WTC11 (cell line): ENCODE data around the gene CCDC71. TPM values are rescaled to one million over a fixed set of nuclear protein-coding genes. Genes with fewer than 3 reads are reported as not detected.

Source experiments
- ATAC-seq: fragments of 200-7000 bp; cut with Tn5 transposase; 2 replicates; pipeline ENCODE4 v1.10.0; 2021; ENCODE audit warnings: mild to moderate bottlenecking, moderate library complexity
- CTCF ChIA-PET: fragments of 300-600 bp; sonication (Branson Sonifier 250); formaldehyde crosslinking; loops from one replicate; lab custom pipeline; 2021; ENCODE audit warnings: antibody characterized with exemption; lab: Charles Lee
- POLR2A ChIA-PET: fragments of 350-600 bp; sonication (Branson Sonifier 250); formaldehyde crosslinking; loops from one replicate; lab custom pipeline; 2021; ENCODE audit warnings: antibody characterized with exemption; lab: Charles Lee
- DNase-seq: peaks from one replicate; pipeline ENCODE4 v3.0.0; 2021; ENCODE audit warnings: low spot score
- H3K27ac Mint-ChIP-seq: 2 replicates; pipeline ENCODE4 v1.8.0; 2021; ENCODE audit warnings: mixed read lengths
- H3K27me3 Mint-ChIP-seq: 2 replicates; pipeline ENCODE4 v1.8.0; 2021; ENCODE audit warnings: low read depth, mild to moderate bottlenecking, moderate library complexity, mixed read lengths
- H3K36me3 Mint-ChIP-seq: 2 replicates; pipeline ENCODE4 v1.8.0; 2021; ENCODE audit warnings: mixed read lengths
- H3K4me1 Mint-ChIP-seq: 2 replicates; pipeline ENCODE4 v1.8.0; 2022; ENCODE audit warnings: mixed read lengths
- H3K4me3 Mint-ChIP-seq: 2 replicates; pipeline ENCODE4 v1.8.0; 2021; ENCODE audit warnings: mild to moderate bottlenecking, moderate library complexity, mixed read lengths
- H3K9me3 Mint-ChIP-seq: 2 replicates; pipeline ENCODE4 v1.8.0; 2021; ENCODE audit warnings: mixed read lengths
- ESRRA ChIP-seq: sonication (generic); formaldehyde crosslinking; IDR thresholded peaks from 2 replicates; pipeline ENCODE4 v1.8.1; 2022; ENCODE audit warnings: mild to moderate bottlenecking, missing genetic modification reagents, borderline replicate concordance
- ETV6 ChIP-seq: sonication (generic); formaldehyde crosslinking; IDR thresholded peaks from 2 replicates; pipeline ENCODE4 v1.8.1; 2022; ENCODE audit warnings: mild to moderate bottlenecking, missing genetic modification reagents
- FOXK1 ChIP-seq: sonication (generic); formaldehyde crosslinking; IDR thresholded peaks from 2 replicates; pipeline ENCODE4 v1.8.0; 2022; ENCODE audit warnings: mild to moderate bottlenecking, moderate library complexity, missing genetic modification reagents
- JAZF1 ChIP-seq: fragments of 250-450 bp; sonication (Bioruptor Pico); IDR thresholded peaks from 2 replicates; pipeline ENCODE4 v1.9.0; 2021; ENCODE audit warnings: moderate library complexity, mild to moderate bottlenecking, inconsistent platforms
- NR1H2 ChIP-seq: sonication (generic); formaldehyde crosslinking; IDR thresholded peaks from 2 replicates; pipeline ENCODE4 v1.9.0; 2021; ENCODE audit warnings: mild to moderate bottlenecking, moderate library complexity, missing genetic modification reagents
- NR3C1 ChIP-seq: sonication (generic); formaldehyde crosslinking; conservative IDR thresholded peaks from 2 replicates; pipeline ENCODE4 v1.8.1; 2023; ENCODE audit warnings: low read depth, mild to moderate bottlenecking, missing genetic modification reagents
- RELA ChIP-seq: sonication (generic); formaldehyde crosslinking; IDR thresholded peaks from 2 replicates; pipeline ENCODE4 v1.8.1; 2022; ENCODE audit warnings: missing genetic modification reagents, mild to moderate bottlenecking, borderline replicate concordance
- RORB ChIP-seq: fragments of 250-450 bp; sonication (Bioruptor Pico); IDR thresholded peaks from 2 replicates; pipeline ENCODE4 v1.9.0; 2021; ENCODE audit warnings: mild to moderate bottlenecking
- TCF7 ChIP-seq: sonication (generic); formaldehyde crosslinking; IDR thresholded peaks from 2 replicates; pipeline ENCODE4 v1.8.0; 2022; ENCODE audit warnings: mild to moderate bottlenecking, low read depth, missing genetic modification reagents, moderate library complexity
- ZNF317 ChIP-seq: sonication (generic); formaldehyde crosslinking; IDR thresholded peaks from 2 replicates; pipeline ENCODE4 v1.8.1; 2023; ENCODE audit warnings: low read depth, mild to moderate bottlenecking, moderate library complexity, missing genetic modification reagents, borderline replicate concordance
- ZNF396 ChIP-seq: fragments of 250-450 bp; sonication (Bioruptor Pico); IDR thresholded peaks from 2 replicates; pipeline ENCODE4 v1.8.0; 2021; ENCODE audit warnings: mild to moderate bottlenecking, moderate library complexity, borderline replicate concordance
- total RNA-seq: library from RNA; stranded (reverse); gene quantifications from 3 replicates; pipeline ENCODE4 v1.2.3, GENCODE V29; 2021
- TF ChIP-seq, protein P1 (sequence below): sonication (generic); formaldehyde crosslinking; IDR thresholded peaks from 2 replicates; pipeline ENCODE4 v1.8.0; 2023; ENCODE audit warnings: missing genetic modification reagents
- TF ChIP-seq, protein P2 (sequence below): sonication (generic); formaldehyde crosslinking; IDR thresholded peaks from 2 replicates; pipeline ENCODE4 v1.8.1; 2023; ENCODE audit warnings: mild to moderate bottlenecking, missing genetic modification reagents, moderate library complexity
- TF ChIP-seq, protein P3 (sequence below): sonication (generic); formaldehyde crosslinking; IDR thresholded peaks from 2 replicates; pipeline ENCODE4 v1.8.1; 2022; ENCODE audit warnings: mild to moderate bottlenecking, missing genetic modification reagents, moderate library complexity, borderline replicate concordance
- TF ChIP-seq, protein P4 (sequence below): sonication (generic); formaldehyde crosslinking; IDR thresholded peaks from 2 replicates; pipeline ENCODE4 v1.8.0; 2022; ENCODE audit warnings: mild to moderate bottlenecking, missing genetic modification reagents
- TF ChIP-seq, protein P5 (sequence below): sonication (generic); formaldehyde crosslinking; IDR thresholded peaks from 2 replicates; pipeline ENCODE4 v1.8.0; 2022; ENCODE audit warnings: mild to moderate bottlenecking, missing genetic modification reagents
- TF ChIP-seq, protein P6 (sequence below): fragments of 200-600 bp; IDR thresholded peaks from 2 replicates; pipeline ENCODE4 v1.8.0; 2022; ENCODE audit warnings: antibody characterized with exemption
- TF ChIP-seq, protein P7 (sequence below): sonication (generic); formaldehyde crosslinking; IDR thresholded peaks from 2 replicates; pipeline ENCODE4 v1.8.1; 2023; ENCODE audit warnings: mild to moderate bottlenecking, missing genetic modification reagents, borderline replicate concordance
- TF ChIP-seq, protein P8 (sequence below): sonication (generic); formaldehyde crosslinking; IDR thresholded peaks from 2 replicates; pipeline ENCODE4 v1.8.0; 2022; ENCODE audit warnings: mild to moderate bottlenecking, missing genetic modification reagents

Gene CCDC71
- total RNA-seq, 1 experiment from 2014 or later: 29.8 TPM

DNA sequence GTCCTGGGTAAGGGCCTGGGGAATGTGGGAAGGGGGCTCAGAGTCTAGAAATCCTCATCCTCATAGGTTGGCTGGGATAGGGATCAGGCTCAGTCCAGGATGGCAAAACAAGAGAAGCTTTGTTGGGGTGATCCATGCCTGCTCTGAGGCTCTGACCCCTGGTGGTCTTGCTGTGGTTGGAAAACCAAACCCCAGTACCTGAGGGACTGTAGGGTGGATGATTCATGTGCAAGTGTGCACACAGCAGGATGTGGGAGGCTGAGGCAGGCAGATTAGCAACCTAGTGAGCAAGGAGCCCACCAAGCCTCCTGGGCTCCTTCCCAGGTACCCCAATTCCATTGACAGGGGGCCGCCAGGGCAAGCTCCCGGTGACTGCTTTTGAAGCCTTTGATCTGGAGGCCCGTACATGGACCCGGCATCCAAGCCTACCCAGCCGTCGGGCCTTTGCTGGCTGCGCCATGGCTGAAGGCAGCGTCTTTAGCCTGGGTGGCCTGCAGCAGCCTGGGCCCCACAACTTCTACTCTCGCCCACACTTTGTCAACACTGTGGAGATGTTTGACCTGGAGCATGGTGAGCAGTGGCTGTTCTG, 8.4 kb upstream of the CCDC71 start (continued):
- TF ChIP-seq, protein P1, sequence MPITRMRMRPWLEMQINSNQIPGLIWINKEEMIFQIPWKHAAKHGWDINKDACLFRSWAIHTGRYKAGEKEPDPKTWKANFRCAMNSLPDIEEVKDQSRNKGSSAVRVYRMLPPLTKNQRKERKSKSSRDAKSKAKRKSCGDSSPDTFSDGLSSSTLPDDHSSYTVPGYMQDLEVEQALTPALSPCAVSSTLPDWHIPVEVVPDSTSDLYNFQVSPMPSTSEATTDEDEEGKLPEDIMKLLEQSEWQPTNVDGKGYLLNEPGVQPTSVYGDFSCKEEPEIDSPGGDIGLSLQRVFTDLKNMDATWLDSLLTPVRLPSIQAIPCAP (CRISPR knock-in tag): no peak
- TF ChIP-seq, protein P2, sequence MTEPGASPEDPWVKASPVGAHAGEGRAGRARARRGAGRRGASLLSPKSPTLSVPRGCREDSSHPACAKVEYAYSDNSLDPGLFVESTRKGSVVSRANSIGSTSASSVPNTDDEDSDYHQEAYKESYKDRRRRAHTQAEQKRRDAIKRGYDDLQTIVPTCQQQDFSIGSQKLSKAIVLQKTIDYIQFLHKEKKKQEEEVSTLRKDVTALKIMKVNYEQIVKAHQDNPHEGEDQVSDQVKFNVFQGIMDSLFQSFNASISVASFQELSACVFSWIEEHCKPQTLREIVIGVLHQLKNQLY: no peak
- TF ChIP-seq, protein P3, sequence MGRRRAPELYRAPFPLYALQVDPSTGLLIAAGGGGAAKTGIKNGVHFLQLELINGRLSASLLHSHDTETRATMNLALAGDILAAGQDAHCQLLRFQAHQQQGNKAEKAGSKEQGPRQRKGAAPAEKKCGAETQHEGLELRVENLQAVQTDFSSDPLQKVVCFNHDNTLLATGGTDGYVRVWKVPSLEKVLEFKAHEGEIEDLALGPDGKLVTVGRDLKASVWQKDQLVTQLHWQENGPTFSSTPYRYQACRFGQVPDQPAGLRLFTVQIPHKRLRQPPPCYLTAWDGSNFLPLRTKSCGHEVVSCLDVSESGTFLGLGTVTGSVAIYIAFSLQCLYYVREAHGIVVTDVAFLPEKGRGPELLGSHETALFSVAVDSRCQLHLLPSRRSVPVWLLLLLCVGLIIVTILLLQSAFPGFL: no peak
- TF ChIP-seq, all 79 proteins: peak for 0

DNA sequence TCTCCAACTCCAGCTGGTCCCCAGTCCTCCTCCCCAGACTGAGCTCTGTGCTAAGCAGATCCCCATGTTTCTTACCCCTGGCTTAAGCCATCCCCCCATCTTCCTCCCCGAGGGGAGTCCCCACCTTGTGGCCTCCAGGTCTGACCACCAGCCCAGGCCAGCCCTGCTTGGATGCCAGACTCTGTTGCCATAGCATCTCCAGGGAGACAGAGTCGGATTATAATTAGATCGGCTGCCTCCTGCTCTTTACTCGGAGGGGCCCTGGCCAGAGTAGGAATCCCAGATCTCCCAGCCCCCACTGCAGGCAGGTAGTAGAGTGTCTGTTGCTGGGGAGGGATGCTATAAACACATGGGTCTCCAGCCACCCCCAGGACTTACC, 7.7 kb upstream of the CCDC71 start:
- H3K9me3 Mint-ChIP-seq: no peaks in the 10 kb centered on the region
- H3K4me3 Mint-ChIP-seq: no peak overlapping the region
- no peaks in the 10 kb centered on the region for H3K36me3 Mint-ChIP-seq
- CTCF ChIA-PET: interaction anchor here (0.8 kb wide), 1 partner anchor 276 kb away, joined by 3 read pairs; no protein-coding TSS in a partner anchor
- TF ChIP-seq TCF7 (no peak), RORB (CRISPR knock-in tag) (no peak), ETV6 (CRISPR knock-in tag) (0 out of 2 replicates have a peak, but pooled peaks have one; percentile 12), ZNF396 (no peak), NR3C1 (CRISPR knock-in tag) (no peak), FOXK1 (CRISPR knock-in tag) (no peak)
- TF ChIP-seq, protein P4, sequence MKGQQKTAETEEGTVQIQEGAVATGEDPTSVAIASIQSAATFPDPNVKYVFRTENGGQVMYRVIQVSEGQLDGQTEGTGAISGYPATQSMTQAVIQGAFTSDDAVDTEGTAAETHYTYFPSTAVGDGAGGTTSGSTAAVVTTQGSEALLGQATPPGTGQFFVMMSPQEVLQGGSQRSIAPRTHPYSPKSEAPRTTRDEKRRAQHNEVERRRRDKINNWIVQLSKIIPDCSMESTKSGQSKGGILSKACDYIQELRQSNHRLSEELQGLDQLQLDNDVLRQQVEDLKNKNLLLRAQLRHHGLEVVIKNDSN (CRISPR knock-in tag): no peak
- peaks cover 7% of the 10 kb centered on the region; the same call in 1 of the 2 replicates for H3K27me3 Mint-ChIP-seq
- DNase-seq (no peak), ATAC-seq (no peak)
- POLR2A ChIA-PET: no interaction called here
- H3K27ac Mint-ChIP-seq: no peak overlapping the region
- peaks cover 20% of the 10 kb centered on the region for H3K4me1 Mint-ChIP-seq

DNA sequence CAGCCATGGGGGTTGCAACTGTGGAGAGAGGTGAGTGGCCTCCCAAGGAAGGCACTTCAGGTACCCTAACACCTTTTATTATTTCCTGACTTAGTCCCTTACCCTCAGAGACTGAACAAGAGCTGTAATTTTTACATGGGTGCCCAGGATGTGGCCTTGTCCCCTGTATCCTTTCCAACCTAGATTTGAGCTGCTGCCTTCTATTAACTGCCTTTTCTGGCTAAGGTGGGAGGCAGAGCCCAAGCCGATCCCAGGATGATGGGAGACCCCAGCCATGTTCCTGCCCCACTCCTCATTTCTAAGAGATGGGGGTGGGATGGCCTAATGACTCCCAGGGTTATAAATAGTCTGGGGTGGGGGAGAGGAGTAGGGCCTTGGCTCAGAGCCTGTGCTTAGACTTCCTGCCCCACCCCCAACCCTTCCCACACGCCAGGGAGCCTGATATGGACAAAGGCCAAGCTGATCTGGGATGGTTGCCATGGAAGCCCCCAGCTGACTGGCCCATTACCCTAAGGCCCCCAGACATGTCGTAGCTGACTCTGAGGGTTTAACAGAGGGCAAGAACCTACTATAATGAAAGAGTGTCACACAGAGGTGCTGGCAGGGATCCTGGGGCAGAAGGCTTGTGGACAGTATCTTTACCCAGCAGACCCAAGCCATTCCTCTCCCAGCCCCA, 7.1 kb upstream of the CCDC71 start:
- ChIA-PET POLR2A (no interaction called here), CTCF (interaction anchor here (0.8 kb wide), 1 partner anchor 276 kb away, joined by 3 read pairs; no protein-coding TSS in a partner anchor)
- Mint-ChIP-seq H3K9me3 (no peaks in the 10 kb centered on the region), H3K4me1 (peaks cover 20% of the 10 kb centered on the region), H3K27me3 (peaks cover 9% of the 10 kb centered on the region; the same call in 1 of the 2 replicates), H3K4me3 (no peak overlapping the region), H3K36me3 (no peaks in the 10 kb centered on the region), H3K27ac (no peak overlapping the region)
- ATAC-seq: peak; percentile 8
- peak; percentile 48 for DNase-seq
- TF ChIP-seq ZNF317 (no peak), RELA (CRISPR knock-in tag) (no peak), JAZF1 (CRISPR knock-in tag) (no peak), ESRRA (CRISPR knock-in tag) (no peak), NR1H2 (CRISPR knock-in tag) (no peak)
- TF ChIP-seq, protein P5, sequence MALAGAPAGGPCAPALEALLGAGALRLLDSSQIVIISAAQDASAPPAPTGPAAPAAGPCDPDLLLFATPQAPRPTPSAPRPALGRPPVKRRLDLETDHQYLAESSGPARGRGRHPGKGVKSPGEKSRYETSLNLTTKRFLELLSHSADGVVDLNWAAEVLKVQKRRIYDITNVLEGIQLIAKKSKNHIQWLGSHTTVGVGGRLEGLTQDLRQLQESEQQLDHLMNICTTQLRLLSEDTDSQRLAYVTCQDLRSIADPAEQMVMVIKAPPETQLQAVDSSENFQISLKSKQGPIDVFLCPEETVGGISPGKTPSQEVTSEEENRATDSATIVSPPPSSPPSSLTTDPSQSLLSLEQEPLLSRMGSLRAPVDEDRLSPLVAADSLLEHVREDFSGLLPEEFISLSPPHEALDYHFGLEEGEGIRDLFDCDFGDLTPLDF: no peak
- TF ChIP-seq, protein P6, sequence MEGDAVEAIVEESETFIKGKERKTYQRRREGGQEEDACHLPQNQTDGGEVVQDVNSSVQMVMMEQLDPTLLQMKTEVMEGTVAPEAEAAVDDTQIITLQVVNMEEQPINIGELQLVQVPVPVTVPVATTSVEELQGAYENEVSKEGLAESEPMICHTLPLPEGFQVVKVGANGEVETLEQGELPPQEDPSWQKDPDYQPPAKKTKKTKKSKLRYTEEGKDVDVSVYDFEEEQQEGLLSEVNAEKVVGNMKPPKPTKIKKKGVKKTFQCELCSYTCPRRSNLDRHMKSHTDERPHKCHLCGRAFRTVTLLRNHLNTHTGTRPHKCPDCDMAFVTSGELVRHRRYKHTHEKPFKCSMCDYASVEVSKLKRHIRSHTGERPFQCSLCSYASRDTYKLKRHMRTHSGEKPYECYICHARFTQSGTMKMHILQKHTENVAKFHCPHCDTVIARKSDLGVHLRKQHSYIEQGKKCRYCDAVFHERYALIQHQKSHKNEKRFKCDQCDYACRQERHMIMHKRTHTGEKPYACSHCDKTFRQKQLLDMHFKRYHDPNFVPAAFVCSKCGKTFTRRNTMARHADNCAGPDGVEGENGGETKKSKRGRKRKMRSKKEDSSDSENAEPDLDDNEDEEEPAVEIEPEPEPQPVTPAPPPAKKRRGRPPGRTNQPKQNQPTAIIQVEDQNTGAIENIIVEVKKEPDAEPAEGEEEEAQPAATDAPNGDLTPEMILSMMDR: no peak
- TF ChIP-seq, protein P7, sequence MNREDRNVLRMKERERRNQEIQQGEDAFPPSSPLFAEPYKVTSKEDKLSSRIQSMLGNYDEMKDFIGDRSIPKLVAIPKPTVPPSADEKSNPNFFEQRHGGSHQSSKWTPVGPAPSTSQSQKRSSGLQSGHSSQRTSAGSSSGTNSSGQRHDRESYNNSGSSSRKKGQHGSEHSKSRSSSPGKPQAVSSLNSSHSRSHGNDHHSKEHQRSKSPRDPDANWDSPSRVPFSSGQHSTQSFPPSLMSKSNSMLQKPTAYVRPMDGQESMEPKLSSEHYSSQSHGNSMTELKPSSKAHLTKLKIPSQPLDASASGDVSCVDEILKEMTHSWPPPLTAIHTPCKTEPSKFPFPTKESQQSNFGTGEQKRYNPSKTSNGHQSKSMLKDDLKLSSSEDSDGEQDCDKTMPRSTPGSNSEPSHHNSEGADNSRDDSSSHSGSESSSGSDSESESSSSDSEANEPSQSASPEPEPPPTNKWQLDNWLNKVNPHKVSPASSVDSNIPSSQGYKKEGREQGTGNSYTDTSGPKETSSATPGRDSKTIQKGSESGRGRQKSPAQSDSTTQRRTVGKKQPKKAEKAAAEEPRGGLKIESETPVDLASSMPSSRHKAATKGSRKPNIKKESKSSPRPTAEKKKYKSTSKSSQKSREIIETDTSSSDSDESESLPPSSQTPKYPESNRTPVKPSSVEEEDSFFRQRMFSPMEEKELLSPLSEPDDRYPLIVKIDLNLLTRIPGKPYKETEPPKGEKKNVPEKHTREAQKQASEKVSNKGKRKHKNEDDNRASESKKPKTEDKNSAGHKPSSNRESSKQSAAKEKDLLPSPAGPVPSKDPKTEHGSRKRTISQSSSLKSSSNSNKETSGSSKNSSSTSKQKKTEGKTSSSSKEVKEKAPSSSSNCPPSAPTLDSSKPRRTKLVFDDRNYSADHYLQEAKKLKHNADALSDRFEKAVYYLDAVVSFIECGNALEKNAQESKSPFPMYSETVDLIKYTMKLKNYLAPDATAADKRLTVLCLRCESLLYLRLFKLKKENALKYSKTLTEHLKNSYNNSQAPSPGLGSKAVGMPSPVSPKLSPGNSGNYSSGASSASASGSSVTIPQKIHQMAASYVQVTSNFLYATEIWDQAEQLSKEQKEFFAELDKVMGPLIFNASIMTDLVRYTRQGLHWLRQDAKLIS (CRISPR knock-in tag): no peak
- TF ChIP-seq, protein P8, sequence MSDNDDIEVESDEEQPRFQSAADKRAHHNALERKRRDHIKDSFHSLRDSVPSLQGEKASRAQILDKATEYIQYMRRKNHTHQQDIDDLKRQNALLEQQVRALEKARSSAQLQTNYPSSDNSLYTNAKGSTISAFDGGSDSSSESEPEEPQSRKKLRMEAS (CRISPR knock-in tag): no peak
